Measurements from ENCODE around the gene PCDHGB7. TPM values are rescaled to one million over a fixed set of nuclear protein-coding genes. Genes with fewer than 3 reads are reported as not detected.
"Not testable (repeated sequence)": the region's sequence is repeated elsewhere in the genome, so short reads cannot be mapped to it uniquely, and the experiment has no call there.

PCDHGB7 gene
- total RNA-seq, 4 donors from 2014 or later, result 7.8 to 25.2 (median 10.2) TPM

DNA sequence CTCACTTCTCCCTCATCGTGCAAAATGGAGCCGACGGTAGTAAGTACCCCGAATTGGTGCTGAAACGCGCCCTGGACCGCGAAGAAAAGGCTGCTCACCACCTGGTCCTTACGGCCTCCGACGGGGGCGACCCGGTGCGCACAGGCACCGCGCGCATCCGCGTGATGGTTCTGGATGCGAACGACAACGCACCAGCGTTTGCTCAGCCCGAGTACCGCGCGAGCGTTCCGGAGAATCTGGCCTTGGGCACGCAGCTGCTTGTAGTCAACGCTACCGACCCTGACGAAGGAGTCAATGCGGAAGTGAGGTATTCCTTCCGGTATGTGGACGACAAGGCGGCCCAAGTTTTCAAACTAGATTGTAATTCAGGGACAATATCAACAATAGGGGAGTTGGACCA is 13.8 kb downstream of the PCDHGB7 start:
- no peak for DNase-seq (ENCODE audit: low spot score)
- ATAC-seq (ENCODE audit: low FRiP score), result peak; percentile 51
- no peak for TF ChIP-seq CTCF (IDR thresholded peaks at IDR 0.05)

- not testable (repeated sequence) for ATAC-seq (ENCODE audit: low FRiP score); DNase-seq (ENCODE audit: low spot score)
Observed at GRCh38 chr5:141432308-141432707, 14.8 kb downstream of the PCDHGB7 start.

DNA sequence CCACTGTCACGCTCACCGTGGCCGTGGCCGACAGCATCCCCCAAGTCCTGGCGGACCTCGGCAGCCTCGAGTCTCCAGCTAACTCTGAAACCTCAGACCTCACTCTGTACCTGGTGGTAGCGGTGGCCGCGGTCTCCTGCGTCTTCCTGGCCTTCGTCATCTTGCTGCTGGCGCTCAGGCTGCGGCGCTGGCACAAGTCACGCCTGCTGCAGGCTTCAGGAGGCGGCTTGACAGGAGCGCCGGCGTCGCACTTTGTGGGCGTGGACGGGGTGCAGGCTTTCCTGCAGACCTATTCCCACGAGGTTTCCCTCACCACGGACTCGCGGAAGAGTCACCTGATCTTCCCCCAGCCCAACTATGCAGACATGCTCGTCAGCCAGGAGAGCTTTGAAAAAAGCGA is 15.2 kb downstream of the PCDHGB7 start:
- DNase-seq (ENCODE audit: low spot score); ATAC-seq (ENCODE audit: low FRiP score): not testable (repeated sequence)

DNA sequence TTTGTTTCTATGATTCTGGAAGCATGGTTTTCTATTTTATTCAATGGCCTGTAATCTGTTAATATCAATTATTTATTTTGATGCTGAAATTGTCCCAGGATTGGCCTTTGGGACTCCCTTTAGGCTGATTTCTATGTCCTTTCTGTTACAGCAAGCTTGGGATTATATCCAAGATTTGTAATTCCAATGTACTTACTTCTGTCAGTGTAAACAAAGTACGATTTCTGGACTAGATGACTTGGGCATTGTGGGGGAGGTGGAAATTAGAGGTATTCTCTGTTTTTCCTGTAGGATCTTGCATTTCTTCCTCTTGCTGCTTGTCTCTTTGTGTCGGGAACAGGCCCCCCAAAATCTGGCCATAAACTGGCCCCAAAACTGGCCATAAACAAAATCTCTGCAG is 16.5 kb downstream of the PCDHGB7 start:
- ATAC-seq (ENCODE audit: low FRiP score) (no peak), DNase-seq (ENCODE audit: low spot score) (no peak)
- no peak for TF ChIP-seq CTCF (IDR thresholded peaks at IDR 0.05)

GRCh38 chr5:141437221-141437620 is 19.7 kb downstream of the PCDHGB7 start:
- DNase-seq (ENCODE audit: low spot score), result no peak
- ATAC-seq (ENCODE audit: low FRiP score), result no peak

DNA sequence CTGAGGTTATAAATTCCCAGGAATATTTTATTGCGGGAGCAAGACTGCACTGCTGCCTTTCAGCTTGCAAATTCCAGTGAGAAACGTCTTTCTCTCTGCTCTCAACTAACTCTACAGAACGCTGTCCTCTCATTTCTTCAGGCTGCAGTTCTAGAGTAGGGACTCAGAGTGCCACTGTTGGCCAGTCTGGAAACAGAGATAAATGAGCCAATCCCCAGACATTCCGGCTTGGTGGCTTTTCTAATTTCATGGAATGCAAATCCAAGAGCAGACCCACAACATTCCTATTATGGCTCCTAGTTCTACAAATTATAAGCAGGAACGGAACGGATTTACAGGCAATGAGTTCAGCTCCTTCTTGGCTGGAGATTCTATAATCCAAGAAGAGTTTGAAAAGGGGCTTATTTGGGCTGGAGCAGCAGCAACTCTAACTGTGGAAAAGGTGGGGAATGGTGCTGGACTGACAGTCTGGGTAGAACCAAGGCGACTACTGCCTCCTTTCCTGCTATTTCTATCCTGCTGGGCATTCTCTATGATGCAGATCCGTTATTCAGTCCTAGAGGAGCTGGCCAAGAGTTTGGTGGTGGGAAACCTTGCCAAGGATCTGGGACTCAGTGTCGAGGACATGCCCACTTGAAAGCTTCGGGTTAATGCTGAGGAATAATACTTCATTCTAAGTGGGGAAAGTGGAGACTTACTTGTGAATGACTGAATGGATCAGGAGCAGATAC is 22.1 kb downstream of the PCDHGB7 start:
- DNase-seq (ENCODE audit: low spot score) (no peak), ATAC-seq (ENCODE audit: low FRiP score) (no peak)
- no peak for TF ChIP-seq CTCF (IDR thresholded peaks at IDR 0.05)

More at GRCh38 chr5:141437221-141437620, 19.7 kb downstream of the PCDHGB7 start:
- no peak for TF ChIP-seq CTCF (IDR thresholded peaks at IDR 0.05)

GRCh38 chr5:141440341-141440740 is 22.9 kb downstream of the PCDHGB7 start:
- no peak for DNase-seq (ENCODE audit: low spot score)
- no peak for TF ChIP-seq CTCF (IDR thresholded peaks at IDR 0.05)
- no peak for ATAC-seq (ENCODE audit: low FRiP score)

DNA sequence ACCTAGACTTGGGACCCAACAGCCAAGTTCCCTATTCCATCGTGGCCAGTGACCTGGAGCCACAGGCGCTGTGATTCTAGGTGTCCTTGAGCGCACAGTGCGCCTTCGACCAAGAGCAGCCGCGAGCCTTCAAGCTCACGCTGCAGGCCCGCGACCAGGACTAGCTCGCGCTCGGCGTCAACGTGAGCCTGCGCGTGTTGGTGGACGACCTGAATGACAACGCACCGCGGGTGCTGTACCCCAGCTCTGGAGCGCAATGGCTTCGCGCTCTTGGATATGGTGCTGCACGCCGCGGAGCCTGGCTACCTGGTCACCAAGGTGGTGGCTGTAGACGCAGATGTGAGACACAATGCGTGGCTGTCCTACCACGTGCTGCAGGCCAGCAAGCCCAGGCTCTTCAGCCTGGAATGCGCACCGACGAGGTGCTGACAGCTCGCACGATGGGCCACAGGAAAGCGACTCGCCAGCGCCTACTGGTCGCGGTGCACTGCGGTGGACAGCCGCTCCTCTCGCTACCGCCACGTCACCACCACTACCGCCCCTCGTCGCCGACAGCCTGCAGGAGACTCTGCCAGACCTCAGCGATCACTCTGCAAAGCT is 24.2 kb downstream of the PCDHGB7 start:
- ATAC-seq (ENCODE audit: low FRiP score) (no peak), DNase-seq (ENCODE audit: low spot score) (no peak)
- TF ChIP-seq CTCF (IDR thresholded peaks at IDR 0.05), result no peak

Data from omental fat pad (tissue), 4 donors.